Heart left ventricle (tissue), 13 donors: ENCODE data around the gene TAF1B.

Experiments
- POLR2A ChIP-seq, 2 donors: fragments of 450-650 bp; IDR thresholded peaks; one replicate each; pipeline ENCODE4 v1.6.1; 2017; ENCODE audit warnings: antibody characterized with exemption in 2 of 2, mild to moderate bottlenecking in 2 of 2, moderate library complexity in 2 of 2
- TF ChIP-seq, protein P1 (sequence below), 12 donors: fragments of 200-600 bp; sonication (generic) in 4 of 12; IDR thresholded peaks; one replicate each; pipeline versions ENCODE4 v1.5.0 to v1.8.0; 2018 to 2022; ENCODE audit warnings: antibody characterized with exemption in 12 of 12, mild to moderate bottlenecking in 5 of 12
- donor health status: ischemic (EF 13 %, LVEDD 7.1; RV severe dilation, severe dysfunction).
- donor health status: DM: no; HTN: yes; CAD: no.
- donor health status: DM: no; HTN: no; CAD: no.
- donor health status: ischemic (EF 25% LVEDD 6.9; RV normal size, moderate dysfunction).
- donor health status: ischemic (EF 25% LVEDD 5.7; RV mildly dilated, moderate dysfunction).
- donor health status: ischemic (EF 35%, LVEDD 5.7; RV mildly dilated, moderate dysfunction).
- donor health status: nonischemic (EF 11% LVEDD 7.7; RV severe dilation, severe dysfunction).
- donor health status: DM: yes; HTN: yes; CAD: no.
- donor health status: PGD.
- donor health status: ischemic (EF 29% LVEDD 5.4; RV normal size, mild dysfunction).
- donor health status: nonischemic (EF 23%, LVEDD 6.1; RV moderate dilation, normal function).

- TF ChIP-seq, protein P1, sequence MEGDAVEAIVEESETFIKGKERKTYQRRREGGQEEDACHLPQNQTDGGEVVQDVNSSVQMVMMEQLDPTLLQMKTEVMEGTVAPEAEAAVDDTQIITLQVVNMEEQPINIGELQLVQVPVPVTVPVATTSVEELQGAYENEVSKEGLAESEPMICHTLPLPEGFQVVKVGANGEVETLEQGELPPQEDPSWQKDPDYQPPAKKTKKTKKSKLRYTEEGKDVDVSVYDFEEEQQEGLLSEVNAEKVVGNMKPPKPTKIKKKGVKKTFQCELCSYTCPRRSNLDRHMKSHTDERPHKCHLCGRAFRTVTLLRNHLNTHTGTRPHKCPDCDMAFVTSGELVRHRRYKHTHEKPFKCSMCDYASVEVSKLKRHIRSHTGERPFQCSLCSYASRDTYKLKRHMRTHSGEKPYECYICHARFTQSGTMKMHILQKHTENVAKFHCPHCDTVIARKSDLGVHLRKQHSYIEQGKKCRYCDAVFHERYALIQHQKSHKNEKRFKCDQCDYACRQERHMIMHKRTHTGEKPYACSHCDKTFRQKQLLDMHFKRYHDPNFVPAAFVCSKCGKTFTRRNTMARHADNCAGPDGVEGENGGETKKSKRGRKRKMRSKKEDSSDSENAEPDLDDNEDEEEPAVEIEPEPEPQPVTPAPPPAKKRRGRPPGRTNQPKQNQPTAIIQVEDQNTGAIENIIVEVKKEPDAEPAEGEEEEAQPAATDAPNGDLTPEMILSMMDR (IDR thresholded peaks at IDR 0.05): no peak
- TF ChIP-seq POLR2A (IDR thresholded peaks at IDR 0.05): no peak
Measured at GRCh38 chr2:9887513-9887912, 44.2 kb downstream of the TAF1B start.
